A549 (cell line): ENCODE data around the gene NUDT14. TPM values are rescaled to one million over a fixed set of nuclear protein-coding genes. Genes with fewer than 3 reads are reported as not detected.

Experiments
- ATAC-seq, 2 experiments: fragments of 200-7000 bp in 1 of 2; fragments of >200 bp in 1 of 2; cut with Nextera tagmentation in 1 of 2; cut with Tn5 transposase in 1 of 2; 3 replicates each; pipeline versions ENCODE4 v1.8.0 to v1.9.1; 2018 to 2020; ENCODE audit warnings: mild to moderate bottlenecking in 1 of 2, moderate library complexity in 1 of 2
- CTCF ChIA-PET: fragments of 300-600 bp; sonication (Branson Sonifier 250); formaldehyde crosslinking; extraction: SDS; loops from one replicate; lab custom pipeline; 2021; ENCODE audit warnings: antibody characterized with exemption, inconsistent platforms; lab: Yijun Ruan, JAX
- POLR2A ChIA-PET: fragments of 350-600 bp; formaldehyde crosslinking; extraction: SDS; loops from one replicate; lab custom pipeline; 2021; ENCODE audit warnings: antibody characterized with exemption, inconsistent platforms; lab: Yijun Ruan, JAX
- DNase-seq, 2 experiments: peaks; one replicate each; pipeline versions ENCODE4 v3.0.0 to v3.0.0-alpha.2; 2011 to 2016; ENCODE audit warnings: low read depth in 1 of 2, low spot score in 1 of 2
- FAIRE-seq: peaks from 2 replicates; lab custom pipeline; 2011; peaks lifted over from hg19 to GRCh38; lab: Jason Lieb, UNC
- H3K27ac ChIP-seq, 2 experiments: fragments of >200 bp; sonication (Bioruptor Twin); formaldehyde crosslinking; 3 replicates each; pipeline ENCODE4 v1.5.1; 2016 to 2017
- H3K4me1 ChIP-seq: fragments of >200 bp; sonication (Bioruptor Twin); formaldehyde crosslinking; 3 replicates; pipeline ENCODE4 v1.6.1; 2016
- H3K4me2 ChIP-seq: fragments of >200 bp; sonication (Bioruptor Twin); formaldehyde crosslinking; 3 replicates; pipeline ENCODE4 v1.6.1; 2016
- H3K4me3 ChIP-seq: fragments of >200 bp; sonication (Bioruptor Twin); formaldehyde crosslinking; 3 replicates; pipeline ENCODE4 v1.5.1; 2016
- H3K9me3 ChIP-seq: fragments of >200 bp; sonication (Bioruptor Twin); formaldehyde crosslinking; 3 replicates; pipeline ENCODE4 v1.6.1; 2016
- CBX2 ChIP-seq: fragments of 200-600 bp; sonication (generic); IDR thresholded peaks from 2 replicates; pipeline ENCODE4 v1.6.1; 2016; ENCODE audit warnings: low read depth, mild to moderate bottlenecking, borderline replicate concordance
- CHD2 ChIP-seq: fragments of 150-350 bp; IDR thresholded peaks from 2 replicates; pipeline ENCODE4 v1.6.1; 2014; ENCODE audit warnings: low read length; ENCODE audit not compliant: partially characterized antibody
- CHD4 ChIP-seq: fragments of 200-600 bp; sonication (generic); IDR thresholded peaks from 2 replicates; pipeline ENCODE4 v1.6.1; 2016; ENCODE audit warnings: antibody characterized with exemption, mild to moderate bottlenecking, borderline replicate concordance
- FOSB ChIP-seq: fragments of 250-450 bp; sonication (Bioruptor Pico); IDR thresholded peaks from 2 replicates; pipeline ENCODE4 v1.5.0; 2020; ENCODE audit warnings: mild to moderate bottlenecking, moderate library complexity
- FOXS1 ChIP-seq: fragments of 250-450 bp; sonication (Bioruptor Pico); IDR thresholded peaks from 2 replicates; pipeline ENCODE4 v1.5.0; 2020; ENCODE audit warnings: mild to moderate bottlenecking, moderate library complexity
- HEYL ChIP-seq: fragments of 250-450 bp; sonication (Bioruptor Pico); IDR thresholded peaks from 2 replicates; pipeline ENCODE4 v1.8.0; 2021; ENCODE audit warnings: mild to moderate bottlenecking, moderate library complexity
- HOXB5 ChIP-seq: fragments of 250-450 bp; sonication (Bioruptor Pico); IDR thresholded peaks from 2 replicates; pipeline ENCODE4 v1.5.0; 2020; ENCODE audit warnings: mild to moderate bottlenecking, moderate library complexity
- JUN ChIP-seq, 2 experiments: fragments of >200 bp; sonication (Bioruptor Twin); formaldehyde crosslinking; IDR thresholded peaks; 2 replicates in 1 of 2; 3 replicates in 1 of 2; pipeline ENCODE4 v1.6.1; 2016 to 2017
- KDM1A ChIP-seq: fragments of 200-600 bp; sonication (generic); IDR thresholded peaks from 2 replicates; pipeline ENCODE4 v1.6.1; 2016; ENCODE audit warnings: low read depth, mild to moderate bottlenecking
- KDM5A ChIP-seq: fragments of 200-600 bp; sonication (generic); IDR thresholded peaks from 2 replicates; pipeline ENCODE4 v1.6.1; 2016; ENCODE audit warnings: antibody characterized with exemption, mild to moderate bottlenecking
- MAFK ChIP-seq: fragments of 450-650 bp; IDR thresholded peaks from 2 replicates; pipeline ENCODE4 v1.6.1; 2014; ENCODE audit not compliant: partially characterized antibody
- NPAS2 ChIP-seq: fragments of 250-450 bp; sonication (Bioruptor Pico); IDR thresholded peaks from 2 replicates; pipeline ENCODE4 v1.8.0; 2022; ENCODE audit warnings: mild to moderate bottlenecking, moderate library complexity, borderline replicate concordance
- NR3C1 ChIP-seq: fragments of >200 bp; sonication (Bioruptor Twin); formaldehyde crosslinking; IDR thresholded peaks from 3 replicates; pipeline ENCODE4 v1.6.1; 2017
- PHF8 ChIP-seq: fragments of 200-600 bp; sonication (generic); IDR thresholded peaks from 2 replicates; pipeline ENCODE4 v1.6.1; 2016; ENCODE audit warnings: low read depth, mild to moderate bottlenecking, antibody characterized with exemption, moderate library complexity, borderline replicate concordance
- POLR2A ChIP-seq: IDR thresholded peaks from 2 replicates; pipeline ENCODE4 v1.6.1; 2012; ENCODE audit warnings: mild to moderate bottlenecking, low read length
- RAD21 ChIP-seq, 2 experiments: fragments of >200 bp in 1 of 2; sonication (Bioruptor Twin) in 1 of 2; formaldehyde crosslinking in 1 of 2; IDR thresholded peaks in 1 of 2; conservative IDR thresholded peaks in 1 of 2; 2 replicates in 1 of 2; 3 replicates in 1 of 2; pipeline ENCODE4 v1.6.1; 2012 to 2018; ENCODE audit warnings: inconsistent platforms in 1 of 2
- RARB ChIP-seq: fragments of 250-450 bp; sonication (Bioruptor Pico); IDR thresholded peaks from 2 replicates; pipeline ENCODE4 v1.8.0; 2021; ENCODE audit warnings: mild to moderate bottlenecking, moderate library complexity
- RNF2 ChIP-seq: fragments of 200-600 bp; sonication (generic); IDR thresholded peaks from 2 replicates; pipeline ENCODE4 v1.6.1; 2016; ENCODE audit warnings: low read depth, mild to moderate bottlenecking, antibody characterized with exemption, moderate library complexity, borderline replicate concordance
- SMC3 ChIP-seq: fragments of >200 bp; sonication (Bioruptor Twin); formaldehyde crosslinking; IDR thresholded peaks from 3 replicates; pipeline ENCODE4 v1.6.1; 2018; ENCODE audit warnings: inconsistent platforms
- TP53 ChIP-seq: fragments of 250-450 bp; sonication (Bioruptor Pico); IDR thresholded peaks from 2 replicates; pipeline ENCODE4 v1.5.0; 2021; ENCODE audit warnings: mild to moderate bottlenecking, moderate library complexity
- ZC3H11A ChIP-seq: fragments of 450-650 bp; IDR thresholded peaks from 2 replicates; pipeline ENCODE4 v1.6.1; 2014; ENCODE audit warnings: antibody characterized with exemption, mild to moderate bottlenecking
- ZFP36 ChIP-seq: fragments of 450-650 bp; IDR thresholded peaks from 2 replicates; pipeline ENCODE4 v1.6.1; 2014; ENCODE audit warnings: borderline replicate concordance; ENCODE audit not compliant: partially characterized antibody
- ZSCAN20 ChIP-seq: fragments of 250-450 bp; sonication (Bioruptor Pico); IDR thresholded peaks from 2 replicates; pipeline ENCODE4 v1.8.0; 2022; ENCODE audit warnings: mild to moderate bottlenecking, moderate library complexity
- WGBS: methylation state at CpG from one replicate; pipeline ENCODE4 v1.1.6; 2017; ENCODE audit errors: missing lambda C conversion rate; 5-methylcytosine and 5-hydroxymethylcytosine counted together
- polyA plus RNA-seq, 4 experiments: library from polyadenylated mRNA; depleted of rRNA in 3 of 4; stranded (reverse); fragments of >200 nt; fragmentation: RNase III in 1 of 4; extraction: RNeasy Plus Mini Kit Qiagen cat#74134 plus additional on column Dnase treatment in 1 of 4; gene quantifications; 2 replicates in 3 of 4; 3 replicates in 1 of 4; pipeline ENCODE4 v1.2.3, GENCODE V29; 2011 to 2017
- TF ChIP-seq, protein P1 (sequence below): IDR thresholded peaks from 2 replicates; pipeline ENCODE4 v1.6.1; 2012; ENCODE audit warnings: low read depth, borderline replicate concordance
- TF ChIP-seq, protein P2 (sequence below): fragments of 150-350 bp; IDR thresholded peaks from 2 replicates; pipeline ENCODE4 v1.6.1; 2014; ENCODE audit warnings: low read depth, mild to moderate bottlenecking, low read length
- TF ChIP-seq, protein P3 (sequence below): IDR thresholded peaks from 2 replicates; pipeline ENCODE4 v1.6.1; 2012
- TF ChIP-seq, protein P4 (sequence below): fragments of 250-450 bp; sonication (Bioruptor Pico); IDR thresholded peaks from 2 replicates; pipeline ENCODE4 v1.5.0; 2020; ENCODE audit warnings: low read depth, mild to moderate bottlenecking, moderate library complexity
- TF ChIP-seq, protein P5 (sequence below): fragments of >200 bp; sonication (Bioruptor Twin); formaldehyde crosslinking; IDR thresholded peaks from 3 replicates; pipeline ENCODE4 v1.5.1; 2016
- TF ChIP-seq, protein P6 (sequence below): fragments of 250-450 bp; sonication (Bioruptor Pico); IDR thresholded peaks from 2 replicates; pipeline ENCODE4 v1.5.0; 2021; ENCODE audit warnings: mild to moderate bottlenecking, moderate library complexity, borderline replicate concordance
- TF ChIP-seq, protein P7 (sequence below): fragments of 450-650 bp; IDR thresholded peaks from 2 replicates; pipeline ENCODE4 v1.6.1; 2014; ENCODE audit warnings: antibody characterized with exemption
- TF ChIP-seq, protein P8 (sequence below): IDR thresholded peaks from 2 replicates; pipeline ENCODE4 v1.6.1; 2012

NUDT14 gene
- polyA plus RNA-seq, 2 of the 4 experiments (the other 2 are of a cell fraction) = 12.6 to 30.7 TPM

DNA sequence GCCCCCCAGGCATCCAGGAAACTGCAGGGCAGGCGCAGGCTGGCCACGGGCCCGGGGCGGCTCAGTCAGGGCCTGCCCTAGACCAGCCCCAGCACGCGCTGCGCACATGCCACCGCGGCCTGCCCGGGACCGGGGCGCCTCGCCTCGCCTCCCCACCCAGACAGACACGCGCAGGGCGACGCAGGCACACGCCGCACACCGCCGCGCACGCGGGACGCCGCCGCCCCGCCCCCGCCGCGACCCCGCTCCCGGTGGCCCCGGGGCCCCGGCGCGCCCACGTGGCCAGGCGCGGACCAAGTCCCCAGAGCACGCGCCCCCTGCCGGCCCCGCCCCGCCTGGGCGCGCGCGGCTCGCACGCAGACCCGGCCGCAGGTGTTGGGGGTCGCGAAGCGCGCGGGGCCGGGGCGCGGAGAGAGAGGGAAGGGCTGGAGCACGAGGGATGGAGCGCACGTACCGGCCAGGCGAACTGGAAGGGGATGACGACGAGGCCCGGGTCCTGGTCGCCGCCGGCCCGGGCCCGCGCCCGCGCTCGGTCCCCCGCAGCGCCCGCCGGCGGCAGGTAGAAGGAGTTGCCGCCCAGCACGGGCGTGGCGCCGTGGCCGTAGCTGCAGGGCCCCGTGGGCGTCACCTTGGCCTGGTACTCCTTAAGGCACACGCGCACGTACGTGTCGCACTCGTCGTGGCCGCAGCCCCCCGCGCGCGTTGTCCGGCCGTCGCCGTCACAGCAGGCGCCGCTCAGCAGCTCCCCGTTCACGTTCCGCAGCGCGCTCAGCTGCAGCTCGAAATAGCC is 13.6 kb downstream of the NUDT14 start:
- ChIA-PET POLR2A (interaction anchor here (1.2 to 3.5 kb wide), 3 partner anchors 75 to 81 kb away, joined by 3 to 11 read pairs (median 4); no protein-coding TSS in a partner anchor), CTCF (interaction anchor here (0.6 to 15.2 kb wide), 10 partner anchors 8 to 194 kb away, joined by 3 to 132 read pairs (median 6); partner anchors contain the start of gene NUDT14)
- Histone ChIP-seq H3K9me3 (no peaks in the 10 kb centered on the region), H3K4me3 (peak overlapping the region; percentile 59), H3K27ac (peak overlapping the region; percentile 66 to 90), H3K4me2 (peak overlapping the region; percentile 95), H3K4me1 (peaks cover 33% of the 10 kb centered on the region)
- FAIRE-seq (no peak), ATAC-seq (no peak), DNase-seq (no peak)
- WGBS = under 1% methylated on average over 41 of the region's 116 CpGs
- no peak for TF ChIP-seq KDM1A
- TF ChIP-seq ZSCAN20 = no peak
- TF ChIP-seq ZC3H11A = no peak
- TF ChIP-seq, protein P1, sequence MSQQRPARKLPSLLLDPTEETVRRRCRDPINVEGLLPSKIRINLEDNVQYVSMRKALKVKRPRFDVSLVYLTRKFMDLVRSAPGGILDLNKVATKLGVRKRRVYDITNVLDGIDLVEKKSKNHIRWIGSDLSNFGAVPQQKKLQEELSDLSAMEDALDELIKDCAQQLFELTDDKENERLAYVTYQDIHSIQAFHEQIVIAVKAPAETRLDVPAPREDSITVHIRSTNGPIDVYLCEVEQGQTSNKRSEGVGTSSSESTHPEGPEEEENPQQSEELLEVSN = 0 out of 2 replicates have a peak, but pooled peaks have one; percentile 21
- TF ChIP-seq CBX2 = no peak
- TF ChIP-seq CHD4 = no peak
- TF ChIP-seq, protein P2, sequence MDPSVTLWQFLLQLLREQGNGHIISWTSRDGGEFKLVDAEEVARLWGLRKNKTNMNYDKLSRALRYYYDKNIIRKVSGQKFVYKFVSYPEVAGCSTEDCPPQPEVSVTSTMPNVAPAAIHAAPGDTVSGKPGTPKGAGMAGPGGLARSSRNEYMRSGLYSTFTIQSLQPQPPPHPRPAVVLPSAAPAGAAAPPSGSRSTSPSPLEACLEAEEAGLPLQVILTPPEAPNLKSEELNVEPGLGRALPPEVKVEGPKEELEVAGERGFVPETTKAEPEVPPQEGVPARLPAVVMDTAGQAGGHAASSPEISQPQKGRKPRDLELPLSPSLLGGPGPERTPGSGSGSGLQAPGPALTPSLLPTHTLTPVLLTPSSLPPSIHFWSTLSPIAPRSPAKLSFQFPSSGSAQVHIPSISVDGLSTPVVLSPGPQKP = no peak
- no peak for TF ChIP-seq PHF8
- no peak for TF ChIP-seq FOXS1 (CRISPR knock-in tag)
- TF ChIP-seq, protein P3, sequence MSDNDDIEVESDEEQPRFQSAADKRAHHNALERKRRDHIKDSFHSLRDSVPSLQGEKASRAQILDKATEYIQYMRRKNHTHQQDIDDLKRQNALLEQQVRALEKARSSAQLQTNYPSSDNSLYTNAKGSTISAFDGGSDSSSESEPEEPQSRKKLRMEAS = peak; percentile 73
- TF ChIP-seq SMC3 = 0 out of 3 replicates have a peak, but pooled peaks have one; percentile 20
- no peak for TF ChIP-seq HEYL
- TF ChIP-seq, protein P4, sequence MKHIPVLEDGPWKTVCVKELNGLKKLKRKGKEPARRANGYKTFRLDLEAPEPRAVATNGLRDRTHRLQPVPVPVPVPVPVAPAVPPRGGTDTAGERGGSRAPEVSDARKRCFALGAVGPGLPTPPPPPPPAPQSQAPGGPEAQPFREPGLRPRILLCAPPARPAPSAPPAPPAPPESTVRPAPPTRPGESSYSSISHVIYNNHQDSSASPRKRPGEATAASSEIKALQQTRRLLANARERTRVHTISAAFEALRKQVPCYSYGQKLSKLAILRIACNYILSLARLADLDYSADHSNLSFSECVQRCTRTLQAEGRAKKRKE (CRISPR knock-in tag) = no peak
- TF ChIP-seq HOXB5 (CRISPR knock-in tag) = no peak
- TF ChIP-seq JUN (IDR thresholded peaks at IDR 0.05) = peak in 1 of 2 experiments; percentile 29; a peak in 1 of 5 replicates
- TF ChIP-seq, protein P5, sequence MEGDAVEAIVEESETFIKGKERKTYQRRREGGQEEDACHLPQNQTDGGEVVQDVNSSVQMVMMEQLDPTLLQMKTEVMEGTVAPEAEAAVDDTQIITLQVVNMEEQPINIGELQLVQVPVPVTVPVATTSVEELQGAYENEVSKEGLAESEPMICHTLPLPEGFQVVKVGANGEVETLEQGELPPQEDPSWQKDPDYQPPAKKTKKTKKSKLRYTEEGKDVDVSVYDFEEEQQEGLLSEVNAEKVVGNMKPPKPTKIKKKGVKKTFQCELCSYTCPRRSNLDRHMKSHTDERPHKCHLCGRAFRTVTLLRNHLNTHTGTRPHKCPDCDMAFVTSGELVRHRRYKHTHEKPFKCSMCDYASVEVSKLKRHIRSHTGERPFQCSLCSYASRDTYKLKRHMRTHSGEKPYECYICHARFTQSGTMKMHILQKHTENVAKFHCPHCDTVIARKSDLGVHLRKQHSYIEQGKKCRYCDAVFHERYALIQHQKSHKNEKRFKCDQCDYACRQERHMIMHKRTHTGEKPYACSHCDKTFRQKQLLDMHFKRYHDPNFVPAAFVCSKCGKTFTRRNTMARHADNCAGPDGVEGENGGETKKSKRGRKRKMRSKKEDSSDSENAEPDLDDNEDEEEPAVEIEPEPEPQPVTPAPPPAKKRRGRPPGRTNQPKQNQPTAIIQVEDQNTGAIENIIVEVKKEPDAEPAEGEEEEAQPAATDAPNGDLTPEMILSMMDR = peak; percentile 51
- TF ChIP-seq KDM5A = no peak
- TF ChIP-seq MAFK = no peak
- TF ChIP-seq, protein P6, sequence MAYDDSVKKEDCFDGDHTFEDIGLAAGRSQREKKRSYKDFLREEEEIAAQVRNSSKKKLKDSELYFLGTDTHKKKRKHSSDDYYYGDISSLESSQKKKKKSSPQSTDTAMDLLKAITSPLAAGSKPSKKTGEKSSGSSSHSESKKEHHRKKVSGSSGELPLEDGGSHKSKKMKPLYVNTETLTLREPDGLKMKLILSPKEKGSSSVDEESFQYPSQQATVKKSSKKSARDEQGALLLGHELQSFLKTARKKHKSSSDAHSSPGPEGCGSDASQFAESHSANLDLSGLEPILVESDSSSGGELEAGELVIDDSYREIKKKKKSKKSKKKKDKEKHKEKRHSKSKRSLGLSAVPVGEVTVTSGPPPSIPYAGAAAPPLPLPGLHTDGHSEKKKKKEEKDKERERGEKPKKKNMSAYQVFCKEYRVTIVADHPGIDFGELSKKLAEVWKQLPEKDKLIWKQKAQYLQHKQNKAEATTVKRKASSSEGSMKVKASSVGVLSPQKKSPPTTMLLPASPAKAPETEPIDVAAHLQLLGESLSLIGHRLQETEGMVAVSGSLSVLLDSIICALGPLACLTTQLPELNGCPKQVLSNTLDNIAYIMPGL (CRISPR knock-in tag) = no peak
- no peak for TF ChIP-seq NR3C1
- TF ChIP-seq, protein P7, sequence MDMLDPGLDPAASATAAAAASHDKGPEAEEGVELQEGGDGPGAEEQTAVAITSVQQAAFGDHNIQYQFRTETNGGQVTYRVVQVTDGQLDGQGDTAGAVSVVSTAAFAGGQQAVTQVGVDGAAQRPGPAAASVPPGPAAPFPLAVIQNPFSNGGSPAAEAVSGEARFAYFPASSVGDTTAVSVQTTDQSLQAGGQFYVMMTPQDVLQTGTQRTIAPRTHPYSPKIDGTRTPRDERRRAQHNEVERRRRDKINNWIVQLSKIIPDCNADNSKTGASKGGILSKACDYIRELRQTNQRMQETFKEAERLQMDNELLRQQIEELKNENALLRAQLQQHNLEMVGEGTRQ = no peak
- no peak for TF ChIP-seq ZFP36
- peak; percentile 82; the same call in 1 of the 2 replicates for TF ChIP-seq RNF2
- no peak for TF ChIP-seq FOSB (CRISPR knock-in tag)
- TF ChIP-seq, protein P8, sequence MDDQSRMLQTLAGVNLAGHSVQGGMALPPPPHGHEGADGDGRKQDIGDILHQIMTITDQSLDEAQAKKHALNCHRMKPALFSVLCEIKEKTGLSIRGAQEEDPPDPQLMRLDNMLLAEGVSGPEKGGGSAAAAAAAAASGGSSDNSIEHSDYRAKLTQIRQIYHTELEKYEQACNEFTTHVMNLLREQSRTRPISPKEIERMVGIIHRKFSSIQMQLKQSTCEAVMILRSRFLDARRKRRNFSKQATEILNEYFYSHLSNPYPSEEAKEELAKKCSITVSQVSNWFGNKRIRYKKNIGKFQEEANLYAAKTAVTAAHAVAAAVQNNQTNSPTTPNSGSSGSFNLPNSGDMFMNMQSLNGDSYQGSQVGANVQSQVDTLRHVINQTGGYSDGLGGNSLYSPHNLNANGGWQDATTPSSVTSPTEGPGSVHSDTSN = no peak
- peak; percentile 27; the same call in 1 of the 2 replicates for TF ChIP-seq TP53 (CRISPR knock-in tag)
- peak; percentile 24; the same call in 1 of the 2 replicates for TF ChIP-seq POLR2A
- TF ChIP-seq RAD21 (conservative IDR thresholded peaks at IDR 0.05 in 1 of 2, IDR thresholded peaks at IDR 0.05 in 1 of 2) = no peak
- TF ChIP-seq RARB (CRISPR knock-in tag) = no peak
- no peak for TF ChIP-seq NPAS2 (CRISPR knock-in tag)
- TF ChIP-seq CHD2 = no peak
